ENCODE measurements around the gene RNF5.

RNF5 gene

GRCh38 chr6:32177788-32178546, at the start of gene RNF5 (continued):
- TF ChIP-seq, protein P1, sequence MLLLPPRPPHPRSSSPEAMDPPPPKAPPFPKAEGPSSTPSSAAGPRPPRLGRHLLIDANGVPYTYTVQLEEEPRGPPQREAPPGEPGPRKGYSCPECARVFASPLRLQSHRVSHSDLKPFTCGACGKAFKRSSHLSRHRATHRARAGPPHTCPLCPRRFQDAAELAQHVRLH (tag by site-specific recombination; IDR thresholded peaks at IDR 0.05) = no peak
- TF ChIP-seq PRDM1 (tag by site-specific recombination; IDR thresholded peaks at IDR 0.05) = peak; percentile 84; the same call in 1 of the 2 replicates
- TF ChIP-seq ZNF658 (tag by site-specific recombination; IDR thresholded peaks at IDR 0.05) = no peak
- TF ChIP-seq, protein P2, sequence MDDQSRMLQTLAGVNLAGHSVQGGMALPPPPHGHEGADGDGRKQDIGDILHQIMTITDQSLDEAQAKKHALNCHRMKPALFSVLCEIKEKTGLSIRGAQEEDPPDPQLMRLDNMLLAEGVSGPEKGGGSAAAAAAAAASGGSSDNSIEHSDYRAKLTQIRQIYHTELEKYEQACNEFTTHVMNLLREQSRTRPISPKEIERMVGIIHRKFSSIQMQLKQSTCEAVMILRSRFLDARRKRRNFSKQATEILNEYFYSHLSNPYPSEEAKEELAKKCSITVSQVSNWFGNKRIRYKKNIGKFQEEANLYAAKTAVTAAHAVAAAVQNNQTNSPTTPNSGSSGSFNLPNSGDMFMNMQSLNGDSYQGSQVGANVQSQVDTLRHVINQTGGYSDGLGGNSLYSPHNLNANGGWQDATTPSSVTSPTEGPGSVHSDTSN (CRISPR knock-in tag; IDR thresholded peaks at IDR 0.05) = peak; percentile 98
- TF ChIP-seq KLF17 (tag by site-specific recombination; IDR thresholded peaks at IDR 0.05) = no peak
- TF ChIP-seq ZNF560 (tag by site-specific recombination; IDR thresholded peaks at IDR 0.05; ENCODE audit: borderline replicate concordance) = no peak
- TF ChIP-seq ZNF521 (tag by site-specific recombination; IDR thresholded peaks at IDR 0.05) = no peak
- TF ChIP-seq, protein P3, sequence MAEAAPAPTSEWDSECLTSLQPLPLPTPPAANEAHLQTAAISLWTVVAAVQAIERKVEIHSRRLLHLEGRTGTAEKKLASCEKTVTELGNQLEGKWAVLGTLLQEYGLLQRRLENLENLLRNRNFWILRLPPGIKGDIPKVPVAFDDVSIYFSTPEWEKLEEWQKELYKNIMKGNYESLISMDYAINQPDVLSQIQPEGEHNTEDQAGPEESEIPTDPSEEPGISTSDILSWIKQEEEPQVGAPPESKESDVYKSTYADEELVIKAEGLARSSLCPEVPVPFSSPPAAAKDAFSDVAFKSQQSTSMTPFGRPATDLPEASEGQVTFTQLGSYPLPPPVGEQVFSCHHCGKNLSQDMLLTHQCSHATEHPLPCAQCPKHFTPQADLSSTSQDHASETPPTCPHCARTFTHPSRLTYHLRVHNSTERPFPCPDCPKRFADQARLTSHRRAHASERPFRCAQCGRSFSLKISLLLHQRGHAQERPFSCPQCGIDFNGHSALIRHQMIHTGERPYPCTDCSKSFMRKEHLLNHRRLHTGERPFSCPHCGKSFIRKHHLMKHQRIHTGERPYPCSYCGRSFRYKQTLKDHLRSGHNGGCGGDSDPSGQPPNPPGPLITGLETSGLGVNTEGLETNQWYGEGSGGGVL (tag by site-specific recombination; IDR thresholded peaks at IDR 0.05) = no peak
- no peak for TF ChIP-seq ZNF433 (tag by site-specific recombination; IDR thresholded peaks at IDR 0.05; ENCODE audit: low read depth)
- no peak for TF ChIP-seq MEIS1 (CRISPR knock-in tag; IDR thresholded peaks at IDR 0.05; ENCODE audit: borderline replicate concordance)
- TF ChIP-seq GLIS1 (tag by site-specific recombination; IDR thresholded peaks at IDR 0.05) = no peak
- TF ChIP-seq ZNF792 (tag by site-specific recombination; IDR thresholded peaks at IDR 0.05) = no peak
- peak; percentile 97 for TF ChIP-seq SP2 (tag by site-specific recombination; IDR thresholded peaks at IDR 0.05)
- TF ChIP-seq, protein P4, sequence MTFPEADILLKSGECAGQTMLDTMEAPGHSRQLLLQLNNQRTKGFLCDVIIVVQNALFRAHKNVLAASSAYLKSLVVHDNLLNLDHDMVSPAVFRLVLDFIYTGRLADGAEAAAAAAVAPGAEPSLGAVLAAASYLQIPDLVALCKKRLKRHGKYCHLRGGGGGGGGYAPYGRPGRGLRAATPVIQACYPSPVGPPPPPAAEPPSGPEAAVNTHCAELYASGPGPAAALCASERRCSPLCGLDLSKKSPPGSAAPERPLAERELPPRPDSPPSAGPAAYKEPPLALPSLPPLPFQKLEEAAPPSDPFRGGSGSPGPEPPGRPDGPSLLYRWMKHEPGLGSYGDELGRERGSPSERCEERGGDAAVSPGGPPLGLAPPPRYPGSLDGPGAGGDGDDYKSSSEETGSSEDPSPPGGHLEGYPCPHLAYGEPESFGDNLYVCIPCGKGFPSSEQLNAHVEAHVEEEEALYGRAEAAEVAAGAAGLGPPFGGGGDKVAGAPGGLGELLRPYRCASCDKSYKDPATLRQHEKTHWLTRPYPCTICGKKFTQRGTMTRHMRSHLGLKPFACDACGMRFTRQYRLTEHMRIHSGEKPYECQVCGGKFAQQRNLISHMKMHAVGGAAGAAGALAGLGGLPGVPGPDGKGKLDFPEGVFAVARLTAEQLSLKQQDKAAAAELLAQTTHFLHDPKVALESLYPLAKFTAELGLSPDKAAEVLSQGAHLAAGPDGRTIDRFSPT (tag by site-specific recombination; IDR thresholded peaks at IDR 0.05) = peak; percentile 65; the same call in 1 of the 2 replicates
- TF ChIP-seq ZNF366 (tag by site-specific recombination; conservative IDR thresholded peaks at IDR 0.05) = peak; percentile 100
- TF ChIP-seq ZNF426 (tag by site-specific recombination; IDR thresholded peaks at IDR 0.05) = no peak
- no peak for TF ChIP-seq ZNF548 (tag by site-specific recombination; IDR thresholded peaks at IDR 0.05)
- TF ChIP-seq ZNF404 (tag by site-specific recombination; IDR thresholded peaks at IDR 0.05) = no peak
- no peak for TF ChIP-seq ZNF530 (tag by site-specific recombination; IDR thresholded peaks at IDR 0.05; ENCODE audit: low read depth)
- TF ChIP-seq ZNF221 (tag by site-specific recombination; IDR thresholded peaks at IDR 0.05; ENCODE audit: borderline replicate concordance) = no peak
- peak; percentile 87 for TF ChIP-seq SP3 (tag by site-specific recombination; IDR thresholded peaks at IDR 0.05)
- TF ChIP-seq ZNF571 (tag by site-specific recombination; IDR thresholded peaks at IDR 0.05) = no peak
- peak; percentile 68; the same call in 1 of the 2 replicates for TF ChIP-seq ZBTB17 (tag by site-specific recombination; IDR thresholded peaks at IDR 0.05)
- no peak for TF ChIP-seq ZEB2 (tag by site-specific recombination; IDR thresholded peaks at IDR 0.05)
- TF ChIP-seq ZXDB (tag by site-specific recombination; IDR thresholded peaks at IDR 0.05) = no peak; the same call in 1 of the 2 replicates
- no peak for TF ChIP-seq ZBTB7A (tag by site-specific recombination; IDR thresholded peaks at IDR 0.05; ENCODE audit: low read depth)
- TF ChIP-seq KLF7 (tag by site-specific recombination; IDR thresholded peaks at IDR 0.05; ENCODE audit: borderline replicate concordance) = no peak
- no peak for TF ChIP-seq ZNF157 (tag by site-specific recombination; IDR thresholded peaks at IDR 0.05)
- no peak for TF ChIP-seq ZNF830 (tag by site-specific recombination; IDR thresholded peaks at IDR 0.05; ENCODE audit: low read depth)
- no peak for TF ChIP-seq ZNF639 (tag by site-specific recombination; IDR thresholded peaks at IDR 0.05)
- TF ChIP-seq ZNF266 (tag by site-specific recombination; IDR thresholded peaks at IDR 0.05; ENCODE audit: low read depth) = no peak
- no peak for TF ChIP-seq ZNF596 (tag by site-specific recombination; IDR thresholded peaks at IDR 0.05)

Measured in HEK293 (cell line).